RWPE1 (cell line): ENCODE results near the gene TBC1D16.

Source experiments
- CTCF ChIA-PET: fragments of 350-600 bp; sonication (Branson Sonifier 250); formaldehyde crosslinking; extraction: SDS; loops from one replicate; lab custom pipeline; 2021; lab: Yijun Ruan, JAX
- POLR2A ChIA-PET: fragments of 400-600 bp; formaldehyde crosslinking; extraction: SDS; loops from one replicate; lab custom pipeline; 2020; ENCODE audit warnings: antibody characterized with exemption; ENCODE audit not compliant: low non-redundant PET; lab: Yijun Ruan, JAX
- DNase-seq: peaks from one replicate; pipeline ENCODE4 v3.0.0; 2012; ENCODE audit warnings: low spot score
- H3K27ac ChIP-seq: fragments of 450-650 bp; 2 replicates; pipeline ENCODE4 v1.5.1; 2017
- CTCF ChIP-seq: fragments of 450-650 bp; conservative IDR thresholded peaks from 2 replicates; pipeline ENCODE4 v1.5.1; 2017; ENCODE audit warnings: low read depth, mild to moderate bottlenecking

Gene TBC1D16

GRCh38 chr17:79924639-79924976 is 111.1 kb downstream of the TBC1D16 start:
- POLR2A ChIA-PET, result no interaction called here
- no peak for DNase-seq
- CTCF ChIA-PET, result interaction anchor here (1.0 to 1.6 kb wide), 2 partner anchors 24 to 84 kb away, joined by 3 to 4 read pairs; no protein-coding TSS in a partner anchor
- H3K27ac ChIP-seq, result peak overlapping the region; percentile 48
- TF ChIP-seq CTCF, result no peak

- ChIA-PET CTCF (interaction anchor here (1.0 to 1.6 kb wide), 4 partner anchors 25 to 84 kb away, joined by 3 to 4 read pairs (median 3); no protein-coding TSS in a partner anchor), POLR2A (no interaction called here)
- H3K27ac ChIP-seq, result peak overlapping the region; percentile 48; the same call in 1 of the 2 replicates
- no peak; the same call in 1 of the 2 replicates for TF ChIP-seq CTCF
- no peak for DNase-seq
These were observed 111.6 kb downstream of the TBC1D16 start for GRCh38 chr17:79923974-79924638.

GRCh38 chr17:79922798-79923197 is 112.9 kb downstream of the TBC1D16 start:
- ChIA-PET CTCF (no interaction called here), POLR2A (no interaction called here)
- DNase-seq, result no peak
- no peak overlapping the region for H3K27ac ChIP-seq
- no peak for TF ChIP-seq CTCF

- no peak overlapping the region for H3K27ac ChIP-seq
- DNase-seq, result no peak
- TF ChIP-seq CTCF, result no peak
- ChIA-PET POLR2A (no interaction called here), CTCF (interaction anchor here (0.6 kb wide), 1 partner anchor 145 kb away, joined by 3 read pairs; no protein-coding TSS in a partner anchor)
These were observed 113.5 kb downstream of the TBC1D16 start for GRCh38 chr17:79922116-79922601.

GRCh38 chr17:79921411-79922115 is 114.1 kb downstream of the TBC1D16 start:
- ChIA-PET CTCF (interaction anchor here (0.6 kb wide), 1 partner anchor 144 kb away, joined by 3 read pairs; no protein-coding TSS in a partner anchor), POLR2A (no interaction called here)
- no peak for DNase-seq
- TF ChIP-seq CTCF, result no peak
- H3K27ac ChIP-seq, result no peak overlapping the region

GRCh38 chr17:79920751-79921410 is 114.8 kb downstream of the TBC1D16 start:
- ChIA-PET CTCF (interaction anchor here (0.6 to 1.9 kb wide), 2 partner anchors 79 to 110 kb away, joined by 3 to 5 read pairs; no protein-coding TSS in a partner anchor), POLR2A (no interaction called here)
- no peak for TF ChIP-seq CTCF
- no peak for DNase-seq
- H3K27ac ChIP-seq, result no peak overlapping the region
